Measurements from ENCODE around the gene KRT25.

GRCh38 chr17:40779181-40779909 is 24.2 kb upstream of the KRT25 start:
- TF ChIP-seq MAX (IDR thresholded peaks at IDR 0.05) (no peak), YY1 (IDR thresholded peaks at IDR 0.05; ENCODE audit: low read depth) (no peak), REST (IDR thresholded peaks at IDR 0.05; ENCODE audit: low read depth) (no peak), ZBTB7A (IDR thresholded peaks at IDR 0.05; ENCODE audit: low read depth) (no peak), NFIC (IDR thresholded peaks at IDR 0.05) (no peak), EP300 (IDR thresholded peaks at IDR 0.05; ENCODE audit: borderline replicate concordance) (no peak)
